Measurements from ENCODE around the gene TNIK.

The TNIK gene

DNA sequence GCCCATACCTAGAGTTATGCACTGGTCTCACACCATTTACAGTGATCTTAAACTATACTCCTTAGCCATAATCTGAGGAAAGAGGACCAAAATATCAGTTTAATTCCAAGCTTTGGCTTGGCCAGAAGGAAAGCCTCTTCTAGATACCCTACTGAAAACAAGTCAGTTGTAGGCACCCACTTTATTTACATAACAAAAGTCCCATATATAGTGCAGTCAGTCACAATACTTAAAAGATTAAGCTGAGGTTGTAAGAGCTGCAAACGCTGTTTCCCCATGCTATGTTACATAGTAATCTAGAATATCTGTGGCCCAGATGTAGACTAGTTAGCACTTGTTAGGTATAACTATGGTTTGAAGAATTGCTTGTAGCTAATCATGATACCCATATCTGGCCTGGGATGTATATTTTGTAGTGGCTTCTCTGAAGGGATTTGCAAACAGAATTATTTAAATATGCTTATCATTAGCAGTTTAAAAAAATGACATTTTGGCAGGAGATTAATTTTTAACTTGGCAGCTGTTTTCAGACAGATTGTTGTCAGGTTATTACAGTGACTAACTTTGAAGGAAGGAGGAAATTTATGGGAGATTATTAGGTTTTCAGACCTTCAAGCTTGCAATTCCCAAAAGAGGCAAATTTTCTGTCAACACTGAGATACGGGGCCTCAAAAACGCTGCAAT, 273.2 kb downstream of the TNIK start:
- Histone ChIP-seq H3K4me3 (no peak overlapping the region), H3K27ac (no peak overlapping the region)
- TF ChIP-seq, protein P1, sequence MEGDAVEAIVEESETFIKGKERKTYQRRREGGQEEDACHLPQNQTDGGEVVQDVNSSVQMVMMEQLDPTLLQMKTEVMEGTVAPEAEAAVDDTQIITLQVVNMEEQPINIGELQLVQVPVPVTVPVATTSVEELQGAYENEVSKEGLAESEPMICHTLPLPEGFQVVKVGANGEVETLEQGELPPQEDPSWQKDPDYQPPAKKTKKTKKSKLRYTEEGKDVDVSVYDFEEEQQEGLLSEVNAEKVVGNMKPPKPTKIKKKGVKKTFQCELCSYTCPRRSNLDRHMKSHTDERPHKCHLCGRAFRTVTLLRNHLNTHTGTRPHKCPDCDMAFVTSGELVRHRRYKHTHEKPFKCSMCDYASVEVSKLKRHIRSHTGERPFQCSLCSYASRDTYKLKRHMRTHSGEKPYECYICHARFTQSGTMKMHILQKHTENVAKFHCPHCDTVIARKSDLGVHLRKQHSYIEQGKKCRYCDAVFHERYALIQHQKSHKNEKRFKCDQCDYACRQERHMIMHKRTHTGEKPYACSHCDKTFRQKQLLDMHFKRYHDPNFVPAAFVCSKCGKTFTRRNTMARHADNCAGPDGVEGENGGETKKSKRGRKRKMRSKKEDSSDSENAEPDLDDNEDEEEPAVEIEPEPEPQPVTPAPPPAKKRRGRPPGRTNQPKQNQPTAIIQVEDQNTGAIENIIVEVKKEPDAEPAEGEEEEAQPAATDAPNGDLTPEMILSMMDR (IDR thresholded peaks at IDR 0.05): no peak
- no peak for DNase-seq (ENCODE audit: low spot score)

DNA sequence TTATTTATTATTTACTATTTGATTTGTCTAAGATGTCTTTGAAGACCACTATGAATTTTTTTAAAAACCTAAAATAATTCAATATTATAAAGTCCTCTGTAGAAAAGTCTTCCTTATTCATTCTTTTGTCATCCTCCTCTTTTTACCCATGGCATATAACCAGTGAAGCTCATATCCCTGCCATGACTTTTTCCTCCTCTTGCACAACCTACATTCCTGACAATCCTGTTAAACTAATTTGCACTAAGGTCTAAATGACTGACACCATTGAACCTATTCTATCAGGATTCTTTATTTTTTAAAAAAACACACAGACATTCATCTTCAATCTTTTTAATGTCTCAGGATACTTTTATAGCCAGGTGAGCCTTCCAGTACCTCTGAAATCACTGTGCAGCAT, 273.8 kb downstream of the TNIK start:
- TF ChIP-seq, protein P1 (IDR thresholded peaks at IDR 0.05): no peak
- DNase-seq (ENCODE audit: low spot score): no peak
- no peak overlapping the region for H3K27ac ChIP-seq
- H3K4me3 ChIP-seq: no peak overlapping the region

DNA sequence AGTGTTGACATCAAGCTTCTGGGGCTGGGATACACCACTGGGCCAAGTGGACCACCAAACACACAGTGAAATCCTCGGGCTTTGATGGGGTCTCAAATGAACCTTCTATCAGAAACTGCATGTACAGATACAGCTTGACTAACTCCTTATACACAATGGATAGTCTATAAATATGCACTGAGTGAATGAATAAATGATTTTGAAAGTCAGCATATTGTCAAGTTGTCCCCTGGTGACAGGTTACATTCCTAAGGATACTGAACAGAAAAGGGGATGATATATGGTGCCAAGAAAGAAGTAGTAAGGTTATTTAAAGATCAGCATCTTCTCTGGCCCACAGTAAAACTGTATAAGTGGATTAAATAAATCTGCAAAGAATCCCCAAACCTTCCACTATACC, 274.2 kb downstream of the TNIK start:
- H3K4me3 ChIP-seq: no peak overlapping the region
- no peak for DNase-seq (ENCODE audit: low spot score)
- H3K27ac ChIP-seq: no peak overlapping the region
- TF ChIP-seq, protein P1 (IDR thresholded peaks at IDR 0.05): no peak

DNA sequence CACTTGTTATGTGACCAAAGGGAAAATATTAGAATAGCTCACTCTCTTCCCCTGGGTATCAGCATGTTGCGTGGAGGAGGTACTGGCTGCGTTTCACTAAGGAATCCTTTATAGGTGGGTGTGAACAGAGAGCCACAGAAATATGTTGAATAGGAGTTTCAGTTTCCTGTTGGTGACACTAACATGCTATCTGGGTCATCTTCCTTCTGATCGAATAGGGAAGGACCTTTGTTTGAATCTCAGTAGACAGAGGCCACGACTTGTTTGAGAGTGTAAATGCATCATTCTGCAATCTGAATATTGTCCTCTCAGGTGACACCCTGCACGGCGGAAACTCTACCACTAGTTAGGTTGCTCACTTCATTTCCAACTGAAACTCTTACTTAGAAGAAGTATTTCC, 275.8 kb downstream of the TNIK start:
- H3K4me3 ChIP-seq: no peak overlapping the region
- TF ChIP-seq, protein P1 (IDR thresholded peaks at IDR 0.05): no peak
- no peak for DNase-seq (ENCODE audit: low spot score)
- no peak overlapping the region for H3K27ac ChIP-seq

DNA sequence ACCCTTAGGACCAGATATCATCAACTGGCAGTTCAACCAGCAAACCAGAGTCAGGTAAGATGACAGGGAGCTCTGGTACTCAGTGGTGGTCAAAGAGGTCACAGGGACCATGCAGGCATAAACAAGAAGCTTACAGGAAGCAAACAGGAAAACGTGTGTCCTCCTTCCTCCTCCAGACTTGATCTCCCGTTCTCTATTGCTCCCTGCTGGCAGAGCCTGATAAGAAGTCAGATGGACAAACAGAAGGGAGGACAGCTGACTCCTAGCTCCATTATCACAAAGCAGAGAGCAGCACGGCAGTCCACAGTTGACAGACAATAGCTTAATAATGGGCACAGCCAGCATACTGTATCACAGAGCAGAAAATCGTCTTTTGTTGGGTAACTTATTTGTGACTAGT, 277.2 kb downstream of the TNIK start:
- TF ChIP-seq, protein P1 (IDR thresholded peaks at IDR 0.05): no peak
- no peak for DNase-seq (ENCODE audit: low spot score)
- no peak overlapping the region for H3K27ac ChIP-seq
- no peak overlapping the region for H3K4me3 ChIP-seq

DNA sequence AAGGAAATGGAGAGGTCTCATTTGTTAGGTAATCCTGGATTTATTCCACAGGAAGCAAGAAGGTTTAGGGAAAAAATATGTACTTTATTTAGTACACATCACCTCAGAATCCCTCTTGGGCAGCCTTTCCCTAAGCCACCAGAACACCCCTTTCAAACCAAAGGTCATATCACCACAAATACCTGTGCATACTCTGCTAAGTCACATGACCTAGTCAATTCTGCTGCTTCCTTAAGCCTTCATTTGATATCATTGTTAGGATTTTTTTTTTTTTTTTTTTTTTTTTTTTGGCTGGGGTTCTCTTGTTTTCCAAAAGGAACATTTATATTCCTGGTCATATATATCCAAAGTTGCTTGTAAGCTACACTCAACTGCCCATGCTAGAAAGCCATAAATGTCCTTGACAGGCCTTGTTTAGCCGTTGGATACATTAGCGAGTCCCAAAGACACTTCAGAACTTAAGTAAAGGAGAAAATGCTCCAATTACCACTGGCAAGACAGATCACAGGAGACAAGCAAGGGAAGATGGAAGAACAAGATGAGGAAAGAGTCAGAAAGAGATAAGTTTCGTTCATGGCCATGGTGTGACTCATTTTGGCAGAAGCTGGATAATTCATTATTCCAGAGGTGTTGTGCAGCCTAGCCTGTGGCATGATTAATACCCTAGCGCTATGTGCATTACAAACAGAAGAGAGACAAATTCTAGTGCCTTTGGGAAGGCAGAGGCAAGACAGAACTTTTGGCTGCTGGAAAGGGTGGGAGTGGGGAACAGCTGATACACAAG, 278.1 kb downstream of the TNIK start:
- H3K27ac ChIP-seq: no peak overlapping the region
- H3K4me3 ChIP-seq: no peak overlapping the region
- TF ChIP-seq, protein P1 (IDR thresholded peaks at IDR 0.05): no peak
- no peak for DNase-seq (ENCODE audit: low spot score)

DNA sequence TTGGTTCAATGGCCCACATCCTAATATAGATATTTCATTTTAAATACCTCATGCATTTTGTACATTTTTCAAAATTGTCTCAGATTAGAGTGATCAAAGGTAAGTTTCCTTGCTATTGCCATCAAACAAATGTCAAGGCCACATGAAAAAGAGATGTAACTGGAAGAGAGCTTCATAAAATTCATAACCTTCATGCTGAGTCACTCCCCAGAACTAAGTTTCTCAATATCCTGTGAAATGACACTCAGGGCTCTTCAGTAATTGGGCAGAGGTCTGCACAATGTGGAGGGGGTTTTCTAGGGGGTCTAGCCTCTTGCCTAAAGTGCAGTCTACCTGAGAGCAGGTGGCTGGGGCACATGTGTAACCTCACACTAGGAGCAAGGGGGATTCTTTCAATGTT, 281.5 kb downstream of the TNIK start:
- no peak for DNase-seq (ENCODE audit: low spot score)
- TF ChIP-seq, protein P1 (IDR thresholded peaks at IDR 0.05): no peak
- H3K27ac ChIP-seq: no peak overlapping the region
- H3K4me3 ChIP-seq: no peak overlapping the region

All from coronary artery (tissue), 2 donors.